Smooth muscle cell (in vitro differentiated cells): ENCODE data around the gene ACOT7. TPM values are rescaled to one million over a fixed set of nuclear protein-coding genes. Genes with fewer than 3 reads are reported as not detected.
"Not testable (repeated sequence)": the region's sequence is repeated elsewhere in the genome, so short reads cannot be mapped to it uniquely, and the experiment has no call there.

Source experiments
- DNase-seq: peaks from one replicate; lab custom pipeline; 2025; ENCODE audit not compliant: unreplicated experiment; lab: John Stamatoyannopoulos, UW
- H2AFZ ChIP-seq: fragments of 200-600 bp; sonication (generic); 2 replicates; pipeline ENCODE4 v1.6.0; 2016; ENCODE audit warnings: antibody characterized with exemption, low read depth, mild to moderate bottlenecking
- H3F3A ChIP-seq: fragments of 200-600 bp; sonication (generic); 2 replicates; pipeline ENCODE4 v1.6.0; 2017; ENCODE audit warnings: antibody characterized with exemption, low read depth
- H3K27ac ChIP-seq: fragments of 200-600 bp; sonication (generic); 2 replicates; pipeline ENCODE4 v1.5.1; 2016; ENCODE audit warnings: low read depth, mild to moderate bottlenecking
- H3K27me3 ChIP-seq: fragments of 200-600 bp; sonication (generic); 2 replicates; pipeline ENCODE4 v1.6.1; 2016; ENCODE audit warnings: low read depth, mild to moderate bottlenecking
- H3K36me3 ChIP-seq: fragments of 200-600 bp; sonication (generic); 2 replicates; pipeline ENCODE4 v1.5.1; 2016; ENCODE audit warnings: low read depth
- H3K4me1 ChIP-seq: fragments of 200-600 bp; sonication (generic); 2 replicates; pipeline ENCODE4 v1.5.1; 2016; ENCODE audit warnings: low read depth
- H3K4me2 ChIP-seq: fragments of 200-600 bp; sonication (generic); 2 replicates; pipeline ENCODE4 v1.6.0; 2016; ENCODE audit warnings: mild to moderate bottlenecking
- H3K4me3 ChIP-seq: fragments of 200-600 bp; sonication (generic); 2 replicates; pipeline ENCODE4 v1.5.1; 2016; ENCODE audit warnings: mild to moderate bottlenecking
- H3K79me2 ChIP-seq: fragments of 200-600 bp; sonication (generic); 2 replicates; pipeline ENCODE4 v1.6.0; 2016; ENCODE audit warnings: low read depth, mild to moderate bottlenecking
- H3K9ac ChIP-seq: fragments of 200-600 bp; sonication (generic); 2 replicates; pipeline ENCODE4 v1.6.0; 2016; ENCODE audit warnings: low read depth
- H3K9me3 ChIP-seq: fragments of 200-600 bp; sonication (generic); replicated peaks from 2 replicates; pipeline ENCODE4 v1.5.1; 2016; ENCODE audit warnings: low read depth
- H4K20me1 ChIP-seq: fragments of 200-600 bp; sonication (generic); 2 replicates; pipeline ENCODE4 v1.6.0; 2016; ENCODE audit warnings: low read depth
- WGBS: methylation state at CpG from one replicate; pipeline ENCODE4 v1.1.7; 2016; ENCODE audit warnings: low lambda C conversion rate; 5-methylcytosine and 5-hydroxymethylcytosine counted together
- polyA plus RNA-seq: library from polyadenylated mRNA; unstranded; fragments of >200 nt; fragmentation: Nextera tagmentation; extraction: Ambion mirVana; gene quantifications from 2 replicates; pipeline ENCODE4 v1.2.1, GENCODE V29; 2016
- total RNA-seq: library from RNA; depleted of rRNA; stranded (reverse); fragments of >200 nt; gene quantifications from 2 replicates; pipeline ENCODE4 v1.2.3, GENCODE V29; 2014
- TF ChIP-seq, protein P1 (sequence below): fragments of 200-600 bp; sonication (generic); IDR thresholded peaks from 2 replicates; pipeline ENCODE4 v1.5.1; 2017; ENCODE audit warnings: borderline replicate concordance, mild to moderate bottlenecking, antibody characterized with exemption; ENCODE audit not compliant: insufficient read depth, poor library complexity, severe bottlenecking

Gene ACOT7
- total and polyA plus RNA-seq, 2 experiments from 2014 or later = 19.5 to 53.8 TPM

DNA sequence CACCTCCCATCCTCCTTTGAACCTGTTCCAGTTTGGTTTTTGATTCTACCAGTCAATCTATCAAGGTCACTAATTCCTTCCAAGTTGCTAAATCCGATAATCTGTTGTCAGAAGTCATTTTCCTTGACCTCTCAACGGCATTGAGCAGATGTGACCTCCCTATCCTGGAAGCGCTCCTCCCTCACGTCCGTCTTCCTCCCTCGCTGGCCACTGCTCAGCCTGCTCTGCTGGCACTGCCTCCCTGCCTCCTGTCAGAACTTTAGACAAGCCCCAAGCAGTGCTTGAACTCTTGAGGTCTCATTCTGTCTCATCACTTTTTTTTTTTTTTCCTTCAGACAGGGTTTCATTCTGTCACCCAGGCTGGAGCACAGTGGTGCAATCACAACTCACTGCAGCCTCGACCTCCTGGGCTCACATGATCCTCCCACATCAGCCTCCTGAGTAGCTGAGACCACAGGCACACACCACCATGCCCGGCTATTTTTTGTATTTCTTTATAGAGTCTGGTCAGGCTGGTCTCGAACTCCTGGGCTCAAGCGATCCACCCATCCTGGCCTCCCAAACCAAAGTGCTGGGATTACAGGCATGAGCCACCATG lies 4.4 kb upstream of the ACOT7 start:
- H3K27me3 ChIP-seq = no peaks in the 10 kb centered on the region
- no peak overlapping the region for H3K9ac ChIP-seq
- no peak overlapping the region for H3K4me3 ChIP-seq
- no peak overlapping the region for H2AFZ ChIP-seq
- H3K4me2 ChIP-seq = no peak overlapping the region
- H3K4me1 ChIP-seq = peaks cover 4% of the 10 kb centered on the region
- H3K27ac ChIP-seq = no peak overlapping the region
- no peaks in the 10 kb centered on the region for H3K9me3 ChIP-seq
- DNase-seq = no peak
- WGBS = 89% methylated on average over 10 of the region's 10 CpGs
- H3K79me2 ChIP-seq = no peaks in the 10 kb centered on the region
- TF ChIP-seq, protein P1, sequence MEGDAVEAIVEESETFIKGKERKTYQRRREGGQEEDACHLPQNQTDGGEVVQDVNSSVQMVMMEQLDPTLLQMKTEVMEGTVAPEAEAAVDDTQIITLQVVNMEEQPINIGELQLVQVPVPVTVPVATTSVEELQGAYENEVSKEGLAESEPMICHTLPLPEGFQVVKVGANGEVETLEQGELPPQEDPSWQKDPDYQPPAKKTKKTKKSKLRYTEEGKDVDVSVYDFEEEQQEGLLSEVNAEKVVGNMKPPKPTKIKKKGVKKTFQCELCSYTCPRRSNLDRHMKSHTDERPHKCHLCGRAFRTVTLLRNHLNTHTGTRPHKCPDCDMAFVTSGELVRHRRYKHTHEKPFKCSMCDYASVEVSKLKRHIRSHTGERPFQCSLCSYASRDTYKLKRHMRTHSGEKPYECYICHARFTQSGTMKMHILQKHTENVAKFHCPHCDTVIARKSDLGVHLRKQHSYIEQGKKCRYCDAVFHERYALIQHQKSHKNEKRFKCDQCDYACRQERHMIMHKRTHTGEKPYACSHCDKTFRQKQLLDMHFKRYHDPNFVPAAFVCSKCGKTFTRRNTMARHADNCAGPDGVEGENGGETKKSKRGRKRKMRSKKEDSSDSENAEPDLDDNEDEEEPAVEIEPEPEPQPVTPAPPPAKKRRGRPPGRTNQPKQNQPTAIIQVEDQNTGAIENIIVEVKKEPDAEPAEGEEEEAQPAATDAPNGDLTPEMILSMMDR = no peak
- H4K20me1 ChIP-seq = no peaks in the 10 kb centered on the region
- no peaks in the 10 kb centered on the region for H3F3A ChIP-seq
- H3K36me3 ChIP-seq = no peaks in the 10 kb centered on the region

GRCh38 chr1:6396998-6397397 lies 3.4 kb upstream of the ACOT7 start:
- Histone ChIP-seq H3K9ac (no peak overlapping the region), H4K20me1 (no peaks in the 10 kb centered on the region), H3K36me3 (no peaks in the 10 kb centered on the region), H3K79me2 (no peaks in the 10 kb centered on the region), H3K27ac (no peak overlapping the region), H3K9me3 (no peaks in the 10 kb centered on the region), H3K4me1 (peaks cover 9% of the 10 kb centered on the region), H3F3A (no peaks in the 10 kb centered on the region), H2AFZ (no peak overlapping the region), H3K4me2 (no peak overlapping the region), H3K27me3 (no peaks in the 10 kb centered on the region), H3K4me3 (no peak overlapping the region)
- no peak for DNase-seq
- TF ChIP-seq, protein P1 = no peak

DNA sequence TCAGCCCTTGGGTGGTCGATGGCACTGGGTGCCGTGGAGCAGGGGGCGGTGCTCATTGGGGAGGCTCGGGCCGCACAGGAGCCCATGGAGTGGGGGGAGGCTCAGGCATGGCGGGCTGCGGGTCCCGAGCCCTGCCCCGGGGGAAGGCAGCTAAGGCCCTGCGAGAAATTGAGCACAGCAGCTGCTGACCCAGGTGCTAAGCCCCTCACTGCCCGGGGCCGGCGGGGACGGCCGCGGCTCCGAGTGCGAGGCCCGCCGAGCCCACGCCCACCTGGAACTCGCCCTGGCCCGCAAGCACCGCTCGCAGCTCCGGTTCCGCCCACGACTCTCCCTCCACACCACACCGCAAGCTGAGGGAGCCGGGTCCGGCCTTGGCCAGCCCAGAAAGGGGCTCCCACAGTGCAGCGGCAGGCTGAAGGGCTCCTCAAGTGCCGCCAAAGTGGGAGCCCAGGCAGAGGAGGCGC lies 2.2 kb upstream of the ACOT7 start:
- H3F3A ChIP-seq, H3K4me2 ChIP-seq, H2AFZ ChIP-seq, H3K27ac ChIP-seq, H3K4me1 ChIP-seq, H3K9ac ChIP-seq, H4K20me1 ChIP-seq, H3K27me3 ChIP-seq, DNase-seq, H3K9me3 ChIP-seq, H3K4me3 ChIP-seq, H3K36me3 ChIP-seq: not testable (repeated sequence)
- peaks cover 11% of the 10 kb centered on the region for H3K79me2 ChIP-seq
- 97% methylated on average over 18 of the region's 34 CpGs for WGBS

- not testable (repeated sequence) for H3F3A ChIP-seq, DNase-seq, H3K27ac ChIP-seq, H2AFZ ChIP-seq, H3K4me2 ChIP-seq, H3K4me1 ChIP-seq, H3K36me3 ChIP-seq, H3K27me3 ChIP-seq, H3K9ac ChIP-seq, H3K4me3 ChIP-seq, H4K20me1 ChIP-seq, H3K9me3 ChIP-seq
- 96% methylated on average over 8 of the region's 8 CpGs for WGBS
- peaks cover 13% of the 10 kb centered on the region for H3K79me2 ChIP-seq
These were observed 1.6 kb upstream of the ACOT7 start for GRCh38 chr1:6395130-6395529.
